GM18505 (cell line): ENCODE data around the gene LNX1.

Experiments
- ATAC-seq: cut with Tn5 transposase; IDR thresholded peaks from one replicate; pipeline ENCODE4 v1.9.1; 2021; ENCODE audit not compliant: unreplicated experiment
- POLR2A ChIP-seq: IDR thresholded peaks from 4 replicates; pipeline ENCODE4 v1.6.1; 2011; ENCODE audit warnings: borderline replicate concordance; ENCODE audit not compliant: insufficient read depth, insufficient read length; ENCODE audit errors: extremely low read depth

The LNX1 gene

GRCh38 chr4:53552711-53553110 is 38.6 kb downstream of the LNX1 start:
- ATAC-seq, result no peak
- TF ChIP-seq POLR2A, result no peak

- ATAC-seq, result no peak
- TF ChIP-seq POLR2A, result no peak
Measured at GRCh38 chr4:53551958-53552357, 39.3 kb downstream of the LNX1 start.

GRCh38 chr4:53551281-53551864 is 39.9 kb downstream of the LNX1 start:
- ATAC-seq, result no peak
- TF ChIP-seq POLR2A, result no peak

- no peak for TF ChIP-seq POLR2A
- no peak for ATAC-seq
Measured at GRCh38 chr4:53548662-53549061, 42.6 kb downstream of the LNX1 start.

- no peak for TF ChIP-seq POLR2A
Measured at GRCh38 chr4:53547983-53548382, 43.3 kb downstream of the LNX1 start.

GRCh38 chr4:53545942-53546581 is 45.2 kb downstream of the LNX1 start:
- no peak for TF ChIP-seq POLR2A
- ATAC-seq, result no peak

More at GRCh38 chr4:53547983-53548382, 43.3 kb downstream of the LNX1 start:
- ATAC-seq, result no peak

GRCh38 chr4:53545273-53545672 is 46.0 kb downstream of the LNX1 start:
- no peak for TF ChIP-seq POLR2A
- no peak for ATAC-seq

- no peak for ATAC-seq
- no peak for TF ChIP-seq POLR2A
Measured at GRCh38 chr4:53543561-53543960, 47.7 kb downstream of the LNX1 start.

- ATAC-seq, result no peak
- no peak for TF ChIP-seq POLR2A
Measured at GRCh38 chr4:53541577-53542206, 49.6 kb downstream of the LNX1 start.

- ATAC-seq, result no peak
- TF ChIP-seq POLR2A, result no peak
Measured at GRCh38 chr4:53538756-53539155, 52.5 kb downstream of the LNX1 start.

GRCh38 chr4:53537606-53538005 is 53.7 kb downstream of the LNX1 start:
- no peak for ATAC-seq
- no peak for TF ChIP-seq POLR2A

GRCh38 chr4:53536328-53536727 is 55.0 kb downstream of the LNX1 start:
- TF ChIP-seq POLR2A, result no peak
- ATAC-seq, result no peak

GRCh38 chr4:53535567-53535966 is 55.7 kb downstream of the LNX1 start:
- ATAC-seq, result no peak
- TF ChIP-seq POLR2A, result no peak

- no peak for TF ChIP-seq POLR2A
- no peak for ATAC-seq
Measured at GRCh38 chr4:53534684-53535083, 56.6 kb downstream of the LNX1 start.
